Adipose tissue (tissue), 3 donors: ENCODE measurements around the gene MIER3. TPM values are rescaled to one million over a fixed set of nuclear protein-coding genes. Genes with fewer than 3 reads are reported as not detected.
"Not testable (repeated sequence)": the region's sequence is repeated elsewhere in the genome, so short reads cannot be mapped to it uniquely, and the experiment has no call there.

Source experiments
- H3K27ac ChIP-seq: one replicate; pipeline ENCODE4 v1.5.1; 2013; ENCODE audit warnings: low read depth, low read length
- WGBS, 3 donors: extraction: QIAGEN DNeasy Blood & Tissue Kit; methylation state at CpG; one replicate each; pipeline ENCODE4 v1.1.7; 2013; 5-methylcytosine and 5-hydroxymethylcytosine counted together
- polyA plus RNA-seq, 3 donors: library from polyadenylated mRNA; stranded (reverse); fragments of 200-250 nt; gene quantifications; one replicate each; pipeline ENCODE4 v1.2.3, GENCODE V29; 2013
- donor health status: healthy with polysubstance abuse.
- donor health status: Bipolar disorder and iron deficiency.
- donor health status: healthy.

Gene MIER3
- polyA plus RNA-seq, result 1 to 10 TPM; 3.4 to 6.1 (median 5.2) TPM

- H3K27ac ChIP-seq, result no peak within 1 kb of the TSS
- WGBS, 3 donors, result 0 to 1% (median 0%) methylated on average over 68 to 89 of the region's 89 CpGs
These were observed at the start of gene MIER3 for GRCh38 chr5:56951946-56952691. Gene MIER3, minus strand, starts transcription at chr5:56952123. Its CDS starts 21 bp downstream, at chr5:56952102.

- H3K27ac ChIP-seq, result no peak overlapping the region
- WGBS, 3 donors, result 38 to 71% (median 68%) methylated on average over 1 of the region's 1 CpG
These were observed 43.7 kb upstream of the MIER3 start for GRCh38 chr5:56995596-56995995.

DNA sequence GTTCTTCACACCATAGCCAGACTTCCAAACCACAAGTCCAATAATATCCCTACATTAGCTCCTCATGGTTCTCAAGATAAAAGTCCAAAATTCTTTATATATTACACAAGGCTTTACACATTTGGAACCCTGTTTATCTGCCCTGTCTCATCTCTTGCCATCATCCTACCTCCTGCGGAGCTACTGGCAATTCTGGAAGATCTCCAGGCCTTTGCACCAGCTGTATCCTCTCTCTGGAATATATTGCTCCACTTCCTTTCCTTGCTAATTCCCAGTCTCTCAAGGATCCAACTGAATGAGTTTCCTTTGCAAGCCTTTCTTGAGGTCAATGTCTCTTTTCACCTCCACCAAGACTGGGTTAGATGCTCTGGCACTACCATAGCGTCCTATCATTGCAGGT lies 41.3 kb upstream of the MIER3 start:
- no peak overlapping the region for H3K27ac ChIP-seq
- 67 to 74% (median 67%) methylated on average over 2 of the region's 2 CpGs for WGBS, 3 donors

DNA sequence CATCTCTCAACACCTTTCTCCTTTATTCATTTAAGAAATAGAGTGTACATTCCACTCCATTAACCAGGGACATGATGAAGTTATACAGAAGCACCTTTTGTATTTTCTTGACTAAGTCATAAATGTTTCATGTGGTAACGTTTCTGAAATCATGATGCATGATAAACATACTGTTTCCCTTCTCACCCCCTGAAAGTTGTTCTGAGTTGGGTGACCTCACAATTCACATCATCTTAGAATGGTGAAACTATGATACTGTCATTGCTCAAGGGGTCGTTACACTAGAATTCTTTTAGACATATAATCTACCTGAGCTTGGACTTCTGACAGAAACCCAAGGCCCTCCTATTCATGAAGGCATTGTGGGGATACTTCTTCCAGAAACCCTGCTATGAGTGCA lies 37.8 kb upstream of the MIER3 start:
- 72 to 76% (median 73%) methylated on average over 2 of the region's 2 CpGs for WGBS, 3 donors
- H3K27ac ChIP-seq, result no peak overlapping the region

DNA sequence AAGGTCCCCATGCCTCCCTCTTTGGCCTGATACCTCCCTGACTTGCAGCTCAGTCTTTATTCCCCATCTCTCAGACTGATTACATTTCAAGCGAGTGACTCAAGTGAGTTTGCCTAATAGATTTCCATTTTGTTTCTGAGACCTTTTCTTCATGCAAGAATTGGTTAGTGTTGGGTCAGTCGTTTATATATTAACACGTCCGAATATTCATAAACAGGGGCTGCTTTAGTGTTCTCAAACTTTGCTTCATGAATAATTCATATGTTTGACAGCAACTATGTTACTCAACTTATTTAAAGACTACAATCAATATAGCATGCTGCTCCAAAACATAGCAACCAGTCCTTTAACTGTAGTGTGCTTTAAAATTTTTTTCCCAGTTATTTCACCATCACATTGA lies 36.6 kb upstream of the MIER3 start:
- H3K27ac ChIP-seq, result no peak overlapping the region
- 94 to 97% (median 94%) methylated on average over 4 of the region's 4 CpGs for WGBS, 3 donors

GRCh38 chr5:56987171-56987570 lies 35.2 kb upstream of the MIER3 start:
- 91 to 97% (median 95%) methylated on average over 4 of the region's 4 CpGs for WGBS, 3 donors
- no peak overlapping the region for H3K27ac ChIP-seq

DNA sequence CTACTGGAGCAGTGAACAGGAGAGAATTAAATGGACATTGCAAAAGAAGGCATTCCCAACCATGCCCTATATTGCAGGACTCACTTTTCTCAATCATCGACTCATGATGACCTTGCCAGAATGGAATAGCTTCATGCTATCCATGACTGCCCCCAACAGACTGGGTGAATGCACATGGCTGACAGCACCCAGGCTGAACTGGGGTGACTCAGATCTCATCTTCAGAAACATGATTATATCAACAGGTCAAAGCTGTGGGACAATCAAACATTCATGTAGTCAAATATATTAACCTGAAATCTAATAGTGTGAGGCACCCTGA lies 34.7 kb upstream of the MIER3 start:
- H3K27ac ChIP-seq, result no peak overlapping the region
- WGBS, 3 donors, result 85 to 96% (median 93%) methylated on average over 1 of the region's 1 CpG

GRCh38 chr5:56985936-56986625 lies 34.2 kb upstream of the MIER3 start:
- WGBS, 3 donors, result 56 to 72% (median 58%) methylated on average over 3 of the region's 3 CpGs
- H3K27ac ChIP-seq, result no peak overlapping the region

DNA sequence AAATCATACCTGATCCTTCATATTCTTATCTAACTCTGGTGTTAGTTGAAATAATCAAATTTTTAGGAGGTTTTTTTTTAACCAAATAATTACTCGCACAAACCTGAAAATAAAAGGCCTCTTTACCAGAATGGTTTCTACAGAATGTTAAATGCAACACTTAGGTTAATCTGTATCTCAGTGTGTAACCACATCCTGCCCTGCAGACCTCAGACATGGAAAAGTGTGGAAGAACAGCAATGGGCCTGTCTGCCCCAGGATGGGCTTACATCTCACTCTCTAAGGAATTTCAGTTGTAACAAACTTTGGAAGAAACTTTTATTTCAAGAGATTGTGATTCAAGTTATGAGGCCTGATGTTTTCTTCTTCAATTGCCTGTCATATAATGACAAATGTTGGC lies 32.5 kb upstream of the MIER3 start:
- H3K27ac ChIP-seq, result no peak overlapping the region
- WGBS, 3 donors, result 71 to 72% (median 71%) methylated on average over 1 of the region's 1 CpG

GRCh38 chr5:56983593-56984361 lies 31.9 kb upstream of the MIER3 start:
- no peak overlapping the region for H3K27ac ChIP-seq
- 38 to 43% (median 40%) methylated on average over 1 of the region's 1 CpG for WGBS, 3 donors

DNA sequence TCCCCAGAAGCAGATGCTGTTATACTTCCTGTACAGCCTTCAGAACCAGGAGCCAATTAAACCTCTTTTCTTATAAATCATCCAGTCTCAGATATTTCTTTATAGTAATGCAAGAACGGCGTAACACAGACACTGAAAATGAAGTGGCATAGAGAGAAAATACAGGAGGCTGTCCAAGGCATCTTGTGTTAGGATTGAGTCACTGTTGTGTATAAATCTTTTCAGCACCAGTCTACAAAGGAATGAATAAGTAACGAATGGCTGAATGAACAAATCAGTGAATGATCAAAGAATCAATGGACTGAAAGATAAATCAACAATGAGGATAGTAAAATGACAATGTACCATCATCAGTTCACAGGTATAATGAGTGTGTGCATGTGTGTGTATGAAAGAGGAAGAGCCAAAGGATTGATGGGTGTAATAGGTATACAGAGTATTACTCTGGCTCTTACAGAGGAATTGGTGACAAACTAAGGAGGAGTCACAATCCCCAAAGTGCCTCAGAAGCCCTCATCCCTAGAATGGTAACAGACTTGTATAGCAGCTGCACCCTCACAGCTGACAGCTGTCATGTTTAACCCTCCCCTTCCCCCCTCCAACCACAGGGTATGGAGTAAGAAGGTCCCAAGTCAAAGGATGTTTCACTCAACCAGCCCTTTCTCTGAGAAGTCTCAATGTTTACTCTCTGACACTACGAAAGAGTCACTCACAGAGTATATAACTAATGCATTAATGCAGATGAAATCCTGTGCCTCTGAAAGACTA lies 29.8 kb upstream of the MIER3 start:
- 86 to 92% (median 91%) methylated on average over 4 of the region's 4 CpGs for whole genome bisulfite sequencing, 3 donors
- no peak overlapping the region for H3K27ac ChIP-seq

DNA sequence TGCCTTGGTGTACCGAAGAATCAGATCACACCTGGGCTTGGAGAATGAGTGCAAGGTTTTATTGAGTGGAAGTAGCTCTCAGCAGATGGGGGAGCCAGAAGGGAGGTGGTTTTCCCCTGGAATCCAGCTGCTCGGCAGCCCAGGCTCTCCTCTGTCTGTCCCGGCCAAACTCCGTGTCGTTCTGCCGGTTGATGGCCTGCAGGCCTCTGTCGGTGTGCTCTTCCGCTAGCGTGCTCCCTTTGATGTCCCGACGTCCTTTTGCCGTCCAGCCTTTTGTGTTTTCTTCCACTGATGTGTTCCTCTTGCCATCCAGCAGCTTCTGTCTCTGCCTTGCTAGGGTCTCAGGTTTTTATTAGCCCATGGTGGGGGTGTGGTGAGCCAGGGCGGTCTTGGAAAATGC lies 28.0 kb upstream of the MIER3 start:
- 81 to 93% (median 88%) methylated on average over 12 to 13 of the region's 13 CpGs for WGBS, 3 donors
- H3K27ac ChIP-seq, result no peak overlapping the region

DNA sequence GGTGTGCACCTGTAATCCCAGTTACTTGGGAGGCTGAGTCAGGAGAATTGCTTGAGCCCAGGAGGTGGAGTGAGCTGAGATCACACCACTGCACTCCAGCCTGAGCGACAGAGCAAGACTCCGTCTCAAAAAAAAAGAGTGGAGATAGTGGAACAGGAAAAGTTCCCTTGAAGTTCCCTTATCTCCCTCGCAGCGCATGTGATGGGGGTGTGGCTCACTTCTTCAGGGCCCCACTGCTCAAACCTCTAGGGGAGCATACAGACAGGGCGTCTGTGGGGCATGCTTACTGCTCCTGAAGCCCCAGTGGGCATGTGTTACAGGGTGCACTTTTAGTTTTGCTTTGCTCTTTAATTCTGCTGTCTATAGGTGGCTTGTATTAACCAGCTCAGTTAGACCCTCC lies 27.6 kb upstream of the MIER3 start:
- 67 to 78% (median 76%) methylated on average over 4 to 5 of the region's 5 CpGs for WGBS, 3 donors
- not testable (repeated sequence) for H3K27ac ChIP-seq

GRCh38 chr5:56977822-56978221 lies 25.9 kb upstream of the MIER3 start:
- WGBS, 3 donors, result 40 to 68% (median 47%) methylated on average over 2 of the region's 2 CpGs
- H3K27ac ChIP-seq, result no peak overlapping the region

- no peak overlapping the region for H3K27ac ChIP-seq
- 95 to 98% (median 95%) methylated on average over 3 of the region's 3 CpGs for WGBS, 3 donors
These were observed 25.1 kb upstream of the MIER3 start for GRCh38 chr5:56977021-56977420.

DNA sequence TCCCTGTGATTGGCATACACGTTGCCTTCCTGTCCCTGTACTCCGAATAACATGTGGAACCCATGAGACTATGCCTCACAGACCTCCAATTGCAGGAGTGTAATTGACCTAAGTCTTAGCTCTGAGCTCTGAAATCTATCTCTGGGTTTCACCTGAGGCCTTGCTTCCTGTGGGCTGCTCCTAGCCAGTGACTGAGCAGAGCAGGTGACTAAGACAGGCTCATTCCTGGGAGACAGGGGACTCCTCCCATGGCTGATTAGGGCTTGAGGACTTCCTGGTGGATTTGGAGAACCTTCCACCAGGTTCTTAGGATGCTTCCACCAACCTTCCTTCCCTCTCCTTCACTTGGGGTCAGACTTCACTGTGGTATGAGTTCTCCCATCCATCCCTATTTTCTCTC lies 22.3 kb upstream of the MIER3 start:
- WGBS, 3 donors, result 69 to 85% (median 79%) methylated on average over 2 of the region's 2 CpGs
- H3K27ac ChIP-seq, result no peak overlapping the region

GRCh38 chr5:56973473-56973872 lies 21.6 kb upstream of the MIER3 start:
- 62 to 66% (median 66%) methylated on average over 6 of the region's 6 CpGs for WGBS, 3 donors
- no peak overlapping the region for H3K27ac ChIP-seq

DNA sequence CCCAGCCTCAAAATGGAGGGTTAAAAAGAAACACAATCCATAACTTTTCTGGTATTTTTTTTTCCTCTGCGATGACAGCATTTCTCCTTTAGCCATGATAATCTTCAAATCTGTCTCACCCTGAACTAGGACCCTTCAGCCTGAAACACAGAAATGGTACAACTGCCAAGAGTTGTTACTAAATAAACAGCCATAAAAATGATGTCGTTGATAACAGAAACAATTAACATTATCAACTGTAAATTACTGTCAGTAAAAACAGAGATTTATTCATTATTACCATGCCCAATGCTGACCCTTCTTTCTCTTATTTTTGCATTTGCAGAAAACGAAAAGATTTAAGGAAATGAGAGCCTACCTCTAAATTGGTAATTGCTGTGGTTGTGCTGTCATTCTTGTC lies 19.4 kb upstream of the MIER3 start:
- 41 to 53% (median 45%) methylated on average over 3 of the region's 3 CpGs for WGBS, 3 donors
- no peak overlapping the region for H3K27ac ChIP-seq

- WGBS, 3 donors, result 66 to 86% (median 68%) methylated on average over 2 of the region's 2 CpGs
- H3K27ac ChIP-seq, result no peak overlapping the region
These were observed 12.2 kb upstream of the MIER3 start for GRCh38 chr5:56964173-56964572.
